A549 (cell line): Measurements from ENCODE around the gene CACNG3. TPM values are rescaled to one million over a fixed set of nuclear protein-coding genes. Genes with fewer than 3 reads are reported as not detected.

Source experiments
- ATAC-seq, 2 experiments: fragments of 200-7000 bp in 1 of 2; fragments of >200 bp in 1 of 2; cut with Nextera tagmentation in 1 of 2; cut with Tn5 transposase in 1 of 2; 3 replicates each; pipeline versions ENCODE4 v1.8.0 to v1.9.1; 2018 to 2020; ENCODE audit warnings: mild to moderate bottlenecking in 1 of 2, moderate library complexity in 1 of 2
- CTCF ChIA-PET: fragments of 300-600 bp; sonication (Branson Sonifier 250); formaldehyde crosslinking; extraction: SDS; loops from one replicate; lab custom pipeline; 2021; ENCODE audit warnings: antibody characterized with exemption, inconsistent platforms; lab: Yijun Ruan, JAX
- POLR2A ChIA-PET: fragments of 350-600 bp; formaldehyde crosslinking; extraction: SDS; loops from one replicate; lab custom pipeline; 2021; ENCODE audit warnings: antibody characterized with exemption, inconsistent platforms; lab: Yijun Ruan, JAX
- DNase-seq, 2 experiments: peaks; one replicate each; pipeline versions ENCODE4 v3.0.0 to v3.0.0-alpha.2; 2011 to 2016; ENCODE audit warnings: low read depth in 1 of 2, low spot score in 1 of 2
- FAIRE-seq: peaks from 2 replicates; lab custom pipeline; 2011; peaks lifted over from hg19 to GRCh38; lab: Jason Lieb, UNC
- H3K27ac ChIP-seq, 2 experiments: fragments of >200 bp; sonication (Bioruptor Twin); formaldehyde crosslinking; 3 replicates each; pipeline ENCODE4 v1.5.1; 2016 to 2017
- H3K4me1 ChIP-seq: fragments of >200 bp; sonication (Bioruptor Twin); formaldehyde crosslinking; 3 replicates; pipeline ENCODE4 v1.6.1; 2016
- H3K4me2 ChIP-seq: fragments of >200 bp; sonication (Bioruptor Twin); formaldehyde crosslinking; 3 replicates; pipeline ENCODE4 v1.6.1; 2016
- H3K4me3 ChIP-seq: fragments of >200 bp; sonication (Bioruptor Twin); formaldehyde crosslinking; 3 replicates; pipeline ENCODE4 v1.5.1; 2016
- H3K9me3 ChIP-seq: fragments of >200 bp; sonication (Bioruptor Twin); formaldehyde crosslinking; 3 replicates; pipeline ENCODE4 v1.6.1; 2016
- EP300 ChIP-seq, 2 experiments: fragments of >200 bp; sonication (Bioruptor Twin); formaldehyde crosslinking; IDR thresholded peaks; 2 replicates in 1 of 2; 3 replicates in 1 of 2; pipeline ENCODE4 v1.6.1; 2016 to 2017
- ESRRA ChIP-seq: fragments of 150-350 bp; IDR thresholded peaks from 2 replicates; pipeline ENCODE4 v1.6.1; 2014; ENCODE audit warnings: mild to moderate bottlenecking, low read length, borderline replicate concordance
- FOXS1 ChIP-seq: fragments of 250-450 bp; sonication (Bioruptor Pico); IDR thresholded peaks from 2 replicates; pipeline ENCODE4 v1.5.0; 2020; ENCODE audit warnings: mild to moderate bottlenecking, moderate library complexity
- HDAC2 ChIP-seq: fragments of 200-600 bp; sonication (generic); IDR thresholded peaks from 2 replicates; pipeline ENCODE4 v1.6.1; 2016
- HOXA7 ChIP-seq: fragments of 250-450 bp; sonication (Bioruptor Pico); IDR thresholded peaks from 2 replicates; pipeline ENCODE4 v1.5.0; 2020; ENCODE audit warnings: mild to moderate bottlenecking, moderate library complexity
- JUNB ChIP-seq: fragments of >200 bp; sonication (Bioruptor Twin); formaldehyde crosslinking; IDR thresholded peaks from 2 replicates; pipeline ENCODE4 v1.6.1; 2016
- MAFK ChIP-seq: fragments of 450-650 bp; IDR thresholded peaks from 2 replicates; pipeline ENCODE4 v1.6.1; 2014; ENCODE audit not compliant: partially characterized antibody
- NPAS2 ChIP-seq: fragments of 250-450 bp; sonication (Bioruptor Pico); IDR thresholded peaks from 2 replicates; pipeline ENCODE4 v1.8.0; 2022; ENCODE audit warnings: mild to moderate bottlenecking, moderate library complexity, borderline replicate concordance
- RARB ChIP-seq: fragments of 250-450 bp; sonication (Bioruptor Pico); IDR thresholded peaks from 2 replicates; pipeline ENCODE4 v1.8.0; 2021; ENCODE audit warnings: mild to moderate bottlenecking, moderate library complexity
- RFX5 ChIP-seq: fragments of 450-650 bp; IDR thresholded peaks from 2 replicates; pipeline ENCODE4 v1.7.1; 2014; ENCODE audit warnings: antibody characterized with exemption, mild to moderate bottlenecking, moderate library complexity
- TFCP2L1 ChIP-seq: fragments of 250-450 bp; sonication (Bioruptor Pico); IDR thresholded peaks from 2 replicates; pipeline ENCODE4 v1.5.0; 2021; ENCODE audit warnings: mild to moderate bottlenecking
- TP53 ChIP-seq: fragments of 250-450 bp; sonication (Bioruptor Pico); IDR thresholded peaks from 2 replicates; pipeline ENCODE4 v1.5.0; 2021; ENCODE audit warnings: mild to moderate bottlenecking, moderate library complexity
- ZFP36 ChIP-seq: fragments of 450-650 bp; IDR thresholded peaks from 2 replicates; pipeline ENCODE4 v1.6.1; 2014; ENCODE audit warnings: borderline replicate concordance; ENCODE audit not compliant: partially characterized antibody
- ZNF302 ChIP-seq: fragments of 250-450 bp; sonication (Bioruptor Pico); IDR thresholded peaks from 2 replicates; pipeline ENCODE4 v1.9.0; 2021; ENCODE audit warnings: inconsistent platforms, mild to moderate bottlenecking, moderate library complexity
- ZSCAN20 ChIP-seq: fragments of 250-450 bp; sonication (Bioruptor Pico); IDR thresholded peaks from 2 replicates; pipeline ENCODE4 v1.8.0; 2022; ENCODE audit warnings: mild to moderate bottlenecking, moderate library complexity
- WGBS: methylation state at CpG from one replicate; pipeline ENCODE4 v1.1.6; 2017; ENCODE audit errors: missing lambda C conversion rate; 5-methylcytosine and 5-hydroxymethylcytosine counted together
- polyA plus RNA-seq, 4 experiments: library from polyadenylated mRNA; depleted of rRNA in 3 of 4; stranded (reverse); fragments of >200 nt; fragmentation: RNase III in 1 of 4; extraction: RNeasy Plus Mini Kit Qiagen cat#74134 plus additional on column Dnase treatment in 1 of 4; gene quantifications; 2 replicates in 3 of 4; 3 replicates in 1 of 4; pipeline ENCODE4 v1.2.3, GENCODE V29; 2011 to 2017
- TF ChIP-seq, protein P1 (sequence below): IDR thresholded peaks from 2 replicates; pipeline ENCODE4 v1.6.1; 2012
- TF ChIP-seq, protein P2 (sequence below): IDR thresholded peaks from 2 replicates; pipeline ENCODE4 v1.6.1; 2012
- TF ChIP-seq, protein P3 (sequence below): fragments of 250-450 bp; sonication (Bioruptor Pico); IDR thresholded peaks from 2 replicates; pipeline ENCODE4 v1.5.0; 2021; ENCODE audit warnings: mild to moderate bottlenecking, moderate library complexity, borderline replicate concordance
- TF ChIP-seq, protein P4 (sequence below): fragments of >200 bp; sonication (Bioruptor Twin); formaldehyde crosslinking; IDR thresholded peaks from 3 replicates; pipeline ENCODE4 v1.6.1; 2016
- TF ChIP-seq, protein P5 (sequence below): fragments of >200 bp; sonication (Bioruptor Twin); formaldehyde crosslinking; IDR thresholded peaks from 2 replicates; pipeline ENCODE4 v1.6.1; 2016
- TF ChIP-seq, protein P6 (sequence below): fragments of 250-450 bp; sonication (Bioruptor Pico); IDR thresholded peaks from 2 replicates; pipeline ENCODE4 v1.5.0; 2020; ENCODE audit warnings: low read depth, mild to moderate bottlenecking, moderate library complexity

Gene CACNG3
- polyA plus RNA-seq, 2 of the 4 experiments (the other 2 are of a cell fraction) = not detected

DNA sequence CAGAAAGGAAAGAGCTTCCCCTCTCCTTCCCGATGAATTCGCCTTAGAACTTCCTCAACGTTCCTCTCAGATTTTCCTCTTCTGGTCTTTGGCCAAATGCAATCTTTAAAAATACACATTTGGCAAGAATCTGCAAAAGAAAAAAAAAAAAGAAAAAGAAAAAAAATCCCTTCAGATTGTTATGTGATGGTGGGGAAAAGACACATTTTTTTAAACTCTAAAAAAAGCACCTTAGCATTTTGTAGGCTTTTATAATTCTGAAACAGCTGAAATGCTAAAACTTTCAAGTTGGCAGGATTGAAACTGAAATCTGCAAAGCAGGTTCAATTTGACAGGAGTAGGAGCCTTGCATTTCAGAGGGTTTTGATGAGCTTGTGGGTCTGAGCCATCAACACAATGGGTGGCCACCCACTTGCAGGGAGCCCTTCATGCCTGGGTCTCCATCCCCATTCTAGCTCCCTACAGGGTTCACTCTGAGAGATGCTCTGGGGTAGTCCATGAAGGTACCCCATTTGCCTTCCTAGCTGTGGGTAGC lies 33.1 kb downstream of the CACNG3 start:
- Histone ChIP-seq H3K4me1 (no peaks in the 10 kb centered on the region), H3K4me2 (no peak overlapping the region), H3K9me3 (0 out of 3 replicates have a peak, but pooled peaks cover 3% of the 10 kb centered on the region), H3K27ac (no peak overlapping the region), H3K4me3 (no peak overlapping the region)
- no peak for ATAC-seq
- 26% methylated on average over 3 of the region's 3 CpGs for WGBS
- TF ChIP-seq, protein P1, sequence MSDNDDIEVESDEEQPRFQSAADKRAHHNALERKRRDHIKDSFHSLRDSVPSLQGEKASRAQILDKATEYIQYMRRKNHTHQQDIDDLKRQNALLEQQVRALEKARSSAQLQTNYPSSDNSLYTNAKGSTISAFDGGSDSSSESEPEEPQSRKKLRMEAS = no peak
- TF ChIP-seq FOXS1 (CRISPR knock-in tag) (no peak), ZNF302 (CRISPR knock-in tag) (no peak), NPAS2 (no peak)
- no peak for DNase-seq
- ChIA-PET POLR2A (interaction anchor here (0.5 to 0.6 kb wide), 2 partner anchors 8 to 15 kb away, joined by 3 to 4 read pairs; no protein-coding TSS in a partner anchor), CTCF (interaction anchor here (0.6 to 1.3 kb wide), 2 partner anchors 11 to 219 kb away, joined by 4 read pairs; no protein-coding TSS in a partner anchor)
- FAIRE-seq = no peak

DNA sequence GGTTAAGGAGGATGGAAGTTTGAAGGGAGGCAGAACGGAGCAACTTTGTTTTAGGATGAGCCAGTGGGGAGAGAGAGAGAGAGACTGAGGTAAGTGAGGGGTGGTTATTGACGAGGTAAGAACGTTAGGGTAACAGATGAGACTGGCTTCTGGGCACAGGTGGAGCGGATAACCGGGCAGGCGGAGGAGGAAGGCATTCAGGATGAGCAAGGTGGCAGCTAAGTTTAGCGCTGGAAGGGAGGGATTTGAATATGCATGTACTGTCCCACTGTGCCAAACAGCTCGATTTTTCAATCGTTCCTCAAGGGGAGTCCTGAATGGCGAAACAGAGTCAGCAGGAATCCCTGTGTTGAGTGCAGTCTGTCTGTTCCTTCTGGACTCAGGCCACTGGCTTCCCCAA lies 35.8 kb downstream of the CACNG3 start:
- 11% methylated on average over 10 of the region's 10 CpGs for WGBS
- TF ChIP-seq RARB (no peak), JUNB (no peak), ZFP36 (no peak), HOXA7 (no peak), EP300 (IDR thresholded peaks at IDR 0.05) (no peak), TP53 (CRISPR knock-in tag) (no peak)
- TF ChIP-seq, protein P1 = no peak
- TF ChIP-seq, protein P2, sequence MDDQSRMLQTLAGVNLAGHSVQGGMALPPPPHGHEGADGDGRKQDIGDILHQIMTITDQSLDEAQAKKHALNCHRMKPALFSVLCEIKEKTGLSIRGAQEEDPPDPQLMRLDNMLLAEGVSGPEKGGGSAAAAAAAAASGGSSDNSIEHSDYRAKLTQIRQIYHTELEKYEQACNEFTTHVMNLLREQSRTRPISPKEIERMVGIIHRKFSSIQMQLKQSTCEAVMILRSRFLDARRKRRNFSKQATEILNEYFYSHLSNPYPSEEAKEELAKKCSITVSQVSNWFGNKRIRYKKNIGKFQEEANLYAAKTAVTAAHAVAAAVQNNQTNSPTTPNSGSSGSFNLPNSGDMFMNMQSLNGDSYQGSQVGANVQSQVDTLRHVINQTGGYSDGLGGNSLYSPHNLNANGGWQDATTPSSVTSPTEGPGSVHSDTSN = no peak
- TF ChIP-seq, protein P3, sequence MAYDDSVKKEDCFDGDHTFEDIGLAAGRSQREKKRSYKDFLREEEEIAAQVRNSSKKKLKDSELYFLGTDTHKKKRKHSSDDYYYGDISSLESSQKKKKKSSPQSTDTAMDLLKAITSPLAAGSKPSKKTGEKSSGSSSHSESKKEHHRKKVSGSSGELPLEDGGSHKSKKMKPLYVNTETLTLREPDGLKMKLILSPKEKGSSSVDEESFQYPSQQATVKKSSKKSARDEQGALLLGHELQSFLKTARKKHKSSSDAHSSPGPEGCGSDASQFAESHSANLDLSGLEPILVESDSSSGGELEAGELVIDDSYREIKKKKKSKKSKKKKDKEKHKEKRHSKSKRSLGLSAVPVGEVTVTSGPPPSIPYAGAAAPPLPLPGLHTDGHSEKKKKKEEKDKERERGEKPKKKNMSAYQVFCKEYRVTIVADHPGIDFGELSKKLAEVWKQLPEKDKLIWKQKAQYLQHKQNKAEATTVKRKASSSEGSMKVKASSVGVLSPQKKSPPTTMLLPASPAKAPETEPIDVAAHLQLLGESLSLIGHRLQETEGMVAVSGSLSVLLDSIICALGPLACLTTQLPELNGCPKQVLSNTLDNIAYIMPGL = no peak
- TF ChIP-seq, protein P4, sequence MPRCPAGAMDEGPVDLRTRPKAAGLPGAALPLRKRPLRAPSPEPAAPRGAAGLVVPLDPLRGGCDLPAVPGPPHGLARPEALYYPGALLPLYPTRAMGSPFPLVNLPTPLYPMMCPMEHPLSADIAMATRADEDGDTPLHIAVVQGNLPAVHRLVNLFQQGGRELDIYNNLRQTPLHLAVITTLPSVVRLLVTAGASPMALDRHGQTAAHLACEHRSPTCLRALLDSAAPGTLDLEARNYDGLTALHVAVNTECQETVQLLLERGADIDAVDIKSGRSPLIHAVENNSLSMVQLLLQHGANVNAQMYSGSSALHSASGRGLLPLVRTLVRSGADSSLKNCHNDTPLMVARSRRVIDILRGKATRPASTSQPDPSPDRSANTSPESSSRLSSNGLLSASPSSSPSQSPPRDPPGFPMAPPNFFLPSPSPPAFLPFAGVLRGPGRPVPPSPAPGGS = no peak
- TF ChIP-seq, protein P5, sequence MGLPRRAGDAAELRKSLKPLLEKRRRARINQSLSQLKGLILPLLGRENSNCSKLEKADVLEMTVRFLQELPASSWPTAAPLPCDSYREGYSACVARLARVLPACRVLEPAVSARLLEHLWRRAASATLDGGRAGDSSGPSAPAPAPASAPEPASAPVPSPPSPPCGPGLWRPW = no peak
- DNase-seq (no peak), FAIRE-seq (no peak), ATAC-seq (no peak)
- Histone ChIP-seq H3K4me2 (no peak overlapping the region), H3K9me3 (0 out of 3 replicates have a peak, but pooled peaks cover 3% of the 10 kb centered on the region), H3K4me3 (no peak overlapping the region), H3K4me1 (no peaks in the 10 kb centered on the region), H3K27ac (no peak overlapping the region)
- CTCF ChIA-PET = no interaction called here
- POLR2A ChIA-PET = no interaction called here

DNA sequence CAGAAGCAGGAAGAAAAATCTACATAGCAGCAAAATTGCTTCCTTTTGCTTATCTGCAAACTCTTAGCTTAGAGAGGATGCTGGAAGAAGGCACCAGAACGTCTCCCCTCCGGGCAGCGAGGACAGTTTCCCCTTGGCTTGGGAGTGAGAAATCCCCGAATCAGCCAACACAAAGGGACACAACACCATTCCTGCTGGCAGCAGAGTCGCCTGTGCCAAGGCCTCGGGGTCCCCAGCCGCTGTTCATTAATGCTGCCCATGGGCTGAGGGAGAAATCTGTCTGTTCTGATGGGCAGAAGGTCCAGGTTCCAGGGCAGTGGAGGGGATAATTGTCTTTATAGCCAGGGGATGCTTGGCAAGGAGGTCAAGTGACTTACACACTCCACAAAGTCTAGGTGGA lies 38.0 kb downstream of the CACNG3 start:
- POLR2A ChIA-PET = no interaction called here
- H3K9me3 ChIP-seq = peaks cover 5% of the 10 kb centered on the region; the same call in 1 of the 3 replicates
- no peak for TF ChIP-seq HDAC2
- no peak for TF ChIP-seq MAFK
- TF ChIP-seq ZSCAN20 (CRISPR knock-in tag) = no peak
- no peak for TF ChIP-seq TFCP2L1
- TF ChIP-seq, protein P6, sequence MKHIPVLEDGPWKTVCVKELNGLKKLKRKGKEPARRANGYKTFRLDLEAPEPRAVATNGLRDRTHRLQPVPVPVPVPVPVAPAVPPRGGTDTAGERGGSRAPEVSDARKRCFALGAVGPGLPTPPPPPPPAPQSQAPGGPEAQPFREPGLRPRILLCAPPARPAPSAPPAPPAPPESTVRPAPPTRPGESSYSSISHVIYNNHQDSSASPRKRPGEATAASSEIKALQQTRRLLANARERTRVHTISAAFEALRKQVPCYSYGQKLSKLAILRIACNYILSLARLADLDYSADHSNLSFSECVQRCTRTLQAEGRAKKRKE (CRISPR knock-in tag) = no peak
- no peak for TF ChIP-seq JUNB
- TF ChIP-seq ESRRA = no peak
- no peak for TF ChIP-seq NPAS2
- no peak for TF ChIP-seq RFX5
- TF ChIP-seq, all 56 proteins: peak for 0
- Histone ChIP-seq H3K27ac (no peak overlapping the region), H3K4me1 (no peaks in the 10 kb centered on the region), H3K4me3 (no peak overlapping the region), H3K4me2 (no peak overlapping the region)
- DNase-seq = no peak
- 0% methylated on average over 7 of the region's 7 CpGs for WGBS
- CTCF ChIA-PET = no interaction called here
- no peak for FAIRE-seq
- no peak for ATAC-seq
